GM12875 (cell line): ENCODE measurements around the gene PDE11A.

Source experiments
- H3K4me3 ChIP-seq: one replicate; pipeline ENCODE4 v1.5.1; 2011; ENCODE audit warnings: low read depth, low read length, control low read depth
- CTCF ChIP-seq: IDR thresholded peaks from 2 replicates; pipeline ENCODE4 v1.5.1; 2011; ENCODE audit warnings: low read depth, mild to moderate bottlenecking, control low read depth, inconsistent platforms, low read length, moderate library complexity, borderline replicate concordance; ENCODE audit not compliant: insufficient read depth

Gene PDE11A

GRCh38 chr2:178006710-178007109 lies 65.9 kb downstream of the PDE11A start:
- no peak overlapping the region for H3K4me3 ChIP-seq
- no peak for TF ChIP-seq CTCF

- TF ChIP-seq CTCF, result no peak
Observed at GRCh38 chr2:178005756-178006155, 66.8 kb downstream of the PDE11A start.

GRCh38 chr2:178002038-178002437 lies 70.5 kb downstream of the PDE11A start:
- no peak overlapping the region for H3K4me3 ChIP-seq
- no peak for TF ChIP-seq CTCF

More at GRCh38 chr2:178005756-178006155, 66.8 kb downstream of the PDE11A start:
- H3K4me3 ChIP-seq, result no peak overlapping the region

GRCh38 chr2:177998996-177999395 lies 73.6 kb downstream of the PDE11A start:
- no peak for TF ChIP-seq CTCF

GRCh38 chr2:177998006-177998405 lies 74.6 kb downstream of the PDE11A start:
- TF ChIP-seq CTCF, result no peak
- no peak overlapping the region for H3K4me3 ChIP-seq

More at GRCh38 chr2:177998996-177999395, 73.6 kb downstream of the PDE11A start:
- H3K4me3 ChIP-seq, result no peak overlapping the region

- TF ChIP-seq CTCF, result no peak
- no peak overlapping the region for H3K4me3 ChIP-seq
Observed at GRCh38 chr2:177992992-177993391, 79.6 kb downstream of the PDE11A start.

GRCh38 chr2:177989029-177989885 lies 83.3 kb downstream of the PDE11A start:
- TF ChIP-seq CTCF, result no peak

More at GRCh38 chr2:177989029-177989885, 83.3 kb downstream of the PDE11A start:
- no peak overlapping the region for H3K4me3 ChIP-seq
